ENCODE data around the gene IER5. TPM values are rescaled to one million over a fixed set of nuclear protein-coding genes. Genes with fewer than 3 reads are reported as not detected.

Gene IER5
- total and polyA plus RNA-seq, 4 donors: 18.6 to 34.5 (median 26.2) TPM

GRCh38 chr1:181120924-181121323 is 32.4 kb downstream of the IER5 start:
- DNase-seq: no peak
- Histone ChIP-seq H3K9ac (ENCODE audit: insufficient read depth in 1 of 2, low read length in 2 of 2) (no peak overlapping the region), H3K27me3 (ENCODE audit: control insufficient read depth in 3 of 3, insufficient read depth in 3 of 3, low read length in 2 of 3) (no peaks in the 10 kb centered on the region), H3K4me1 (ENCODE audit: control insufficient read depth in 5 of 5, insufficient read depth in 5 of 5, low read length in 5 of 5) (peaks cover 0 to 29% (median 6%) of the 10 kb centered on the region in 5 donors), H3K27ac (ENCODE audit: low read depth in 1 of 2, low read length in 1 of 2) (no peak overlapping the region), H3K36me3 (ENCODE audit: control insufficient read depth in 4 of 4, insufficient read depth in 4 of 4, low read length in 4 of 4) (no peaks in the 10 kb centered on the region), H3K4me3 (no peak overlapping the region), H3K9me3 (ENCODE audit: control insufficient read depth in 4 of 4, insufficient read depth in 3 of 4, low read length in 3 of 4) (no peaks in the 10 kb centered on the region)
- TF ChIP-seq CTCF (IDR thresholded peaks at IDR 0.05; ENCODE audit: control extremely low read depth, extremely low read depth): no peak
- ATAC-seq (ENCODE audit: insufficient read depth, low FRiP score): no peak
- WGBS, 2 donors: 61 to 76% methylated on average over 2 of the region's 2 CpGs

GRCh38 chr1:181121498-181121897 is 33.0 kb downstream of the IER5 start:
- ATAC-seq (ENCODE audit: insufficient read depth, low FRiP score) (no peak), DNase-seq (no peak)
- WGBS, 2 donors: 93 to 94% methylated on average over 5 of the region's 5 CpGs
- no peak overlapping the region for H3K4me3 ChIP-seq
- no peaks in the 10 kb centered on the region for H3K36me3 ChIP-seq (ENCODE audit: control insufficient read depth in 4 of 4, insufficient read depth in 4 of 4, low read length in 4 of 4)
- no peaks in the 10 kb centered on the region for H3K27me3 ChIP-seq (ENCODE audit: control insufficient read depth in 3 of 3, insufficient read depth in 3 of 3, low read length in 2 of 3)
- H3K9me3 ChIP-seq (ENCODE audit: control insufficient read depth in 4 of 4, insufficient read depth in 3 of 4, low read length in 3 of 4): no peaks in the 10 kb centered on the region
- H3K9ac ChIP-seq (ENCODE audit: insufficient read depth in 1 of 2, low read length in 2 of 2): no peak overlapping the region
- no peak for TF ChIP-seq CTCF (IDR thresholded peaks at IDR 0.05; ENCODE audit: control extremely low read depth, extremely low read depth)
- H3K27ac ChIP-seq (ENCODE audit: low read depth in 1 of 2, low read length in 1 of 2): no peak overlapping the region
- peaks cover 0 to 29% (median 6%) of the 10 kb centered on the region in 5 donors for H3K4me1 ChIP-seq (ENCODE audit: control insufficient read depth in 5 of 5, insufficient read depth in 5 of 5, low read length in 5 of 5)

- ATAC-seq (ENCODE audit: insufficient read depth, low FRiP score): no peak
- DNase-seq: no peak
- Histone ChIP-seq H3K4me3 (no peak overlapping the region), H3K27ac (ENCODE audit: low read depth in 1 of 2, low read length in 1 of 2) (no peak overlapping the region), H3K4me1 (ENCODE audit: control insufficient read depth in 5 of 5, insufficient read depth in 5 of 5, low read length in 5 of 5) (peaks cover 0 to 27% (median 6%) of the 10 kb centered on the region in 5 donors), H3K9ac (ENCODE audit: insufficient read depth in 1 of 2, low read length in 2 of 2) (no peak overlapping the region), H3K36me3 (ENCODE audit: control insufficient read depth in 4 of 4, insufficient read depth in 4 of 4, low read length in 4 of 4) (no peaks in the 10 kb centered on the region), H3K9me3 (ENCODE audit: control insufficient read depth in 4 of 4, insufficient read depth in 3 of 4, low read length in 3 of 4) (no peaks in the 10 kb centered on the region), H3K27me3 (ENCODE audit: control insufficient read depth in 3 of 3, insufficient read depth in 3 of 3, low read length in 2 of 3) (no peaks in the 10 kb centered on the region)
- WGBS, 2 donors: 92% methylated on average over 5 of the region's 5 CpGs
- no peak for TF ChIP-seq CTCF (IDR thresholded peaks at IDR 0.05; ENCODE audit: control extremely low read depth, extremely low read depth)
These were observed 33.7 kb downstream of the IER5 start for GRCh38 chr1:181122222-181122621.

GRCh38 chr1:181123173-181123572 is 34.7 kb downstream of the IER5 start:
- no peak for DNase-seq
- no peak for ATAC-seq (ENCODE audit: insufficient read depth, low FRiP score)
- Histone ChIP-seq H3K4me1 (ENCODE audit: control insufficient read depth in 5 of 5, insufficient read depth in 5 of 5, low read length in 5 of 5) (peaks cover 0 to 19% (median 1%) of the 10 kb centered on the region in 5 donors), H3K36me3 (ENCODE audit: control insufficient read depth in 4 of 4, insufficient read depth in 4 of 4, low read length in 4 of 4) (no peaks in the 10 kb centered on the region), H3K9me3 (ENCODE audit: control insufficient read depth in 4 of 4, insufficient read depth in 3 of 4, low read length in 3 of 4) (no peaks in the 10 kb centered on the region), H3K9ac (ENCODE audit: insufficient read depth in 1 of 2, low read length in 2 of 2) (no peak overlapping the region), H3K27ac (ENCODE audit: low read depth in 1 of 2, low read length in 1 of 2) (no peak overlapping the region), H3K4me3 (no peak overlapping the region), H3K27me3 (ENCODE audit: control insufficient read depth in 3 of 3, insufficient read depth in 3 of 3, low read length in 2 of 3) (no peaks in the 10 kb centered on the region)
- TF ChIP-seq CTCF (IDR thresholded peaks at IDR 0.05; ENCODE audit: control extremely low read depth, extremely low read depth): no peak
- WGBS, 2 donors: 96 to 97% methylated on average over 3 of the region's 3 CpGs
